HEK293T (cell line): ENCODE data around the gene FHAD1.

Source experiments
- CTCF ChIA-PET: fragments of 350-600 bp; formaldehyde crosslinking; extraction: SDS; loops from one replicate; lab custom pipeline; 2021; ENCODE audit warnings: antibody characterized with exemption, inconsistent platforms; lab: Yijun Ruan, JAX
- POLR2A ChIA-PET: fragments of 350-600 bp; formaldehyde crosslinking; extraction: SDS; loops from one replicate; lab custom pipeline; 2020; ENCODE audit warnings: antibody characterized with exemption, inconsistent platforms; lab: Yijun Ruan, JAX
- DNase-seq: peaks from one replicate; pipeline ENCODE4 v3.0.0; 2012; ENCODE audit warnings: mixed read lengths; ENCODE audit errors: extremely low spot score
- ARNT ChIP-seq: fragments of 450-650 bp; IDR thresholded peaks from 2 replicates; pipeline ENCODE4 v1.6.1; 2017; ENCODE audit warnings: mild to moderate bottlenecking
- BHLHE40 ChIP-seq: fragments of 450-650 bp; IDR thresholded peaks from 2 replicates; pipeline ENCODE4 v1.6.1; 2016; ENCODE audit warnings: mild to moderate bottlenecking, moderate library complexity, borderline replicate concordance
- CTBP1 ChIP-seq: fragments of 450-650 bp; IDR thresholded peaks from 2 replicates; pipeline ENCODE4 v1.6.1; 2016; ENCODE audit warnings: borderline replicate concordance
- ELF4 ChIP-seq: fragments of 450-650 bp; IDR thresholded peaks from 2 replicates; pipeline ENCODE4 v1.6.1; 2017; ENCODE audit warnings: antibody characterized with exemption
- FOXA1 ChIP-seq: fragments of 450-650 bp; IDR thresholded peaks from 2 replicates; pipeline ENCODE4 v1.6.1; 2016; ENCODE audit warnings: mild to moderate bottlenecking
- FOXK2 ChIP-seq: fragments of 450-650 bp; IDR thresholded peaks from 2 replicates; pipeline ENCODE4 v1.6.1; 2016; ENCODE audit warnings: mild to moderate bottlenecking
- FOXM1 ChIP-seq: fragments of 450-650 bp; IDR thresholded peaks from 2 replicates; pipeline ENCODE4 v1.6.1; 2017; ENCODE audit warnings: mild to moderate bottlenecking, borderline replicate concordance
- HDGF ChIP-seq: fragments of 450-650 bp; IDR thresholded peaks from 2 replicates; pipeline ENCODE4 v1.6.1; 2017; ENCODE audit warnings: antibody characterized with exemption, borderline replicate concordance
- L3MBTL2 ChIP-seq: fragments of 450-650 bp; conservative IDR thresholded peaks from 2 replicates; pipeline ENCODE4 v1.6.1; 2016; ENCODE audit warnings: mild to moderate bottlenecking
- LEF1 ChIP-seq: fragments of 450-650 bp; IDR thresholded peaks from 2 replicates; pipeline ENCODE4 v1.6.1; 2017; ENCODE audit warnings: mild to moderate bottlenecking, borderline replicate concordance
- PKNOX1 ChIP-seq: fragments of 450-650 bp; IDR thresholded peaks from 2 replicates; pipeline ENCODE4 v1.6.1; 2016
- SP1 ChIP-seq: fragments of 450-650 bp; IDR thresholded peaks from 2 replicates; pipeline ENCODE4 v1.6.1; 2017
- SUZ12 ChIP-seq: fragments of 450-650 bp; IDR thresholded peaks from 2 replicates; pipeline ENCODE4 v1.6.1; 2016; ENCODE audit warnings: mild to moderate bottlenecking
- TARDBP ChIP-seq: fragments of 450-650 bp; IDR thresholded peaks from 2 replicates; pipeline ENCODE4 v1.6.1; 2016
- ZNF384 ChIP-seq: fragments of 450-650 bp; IDR thresholded peaks from 2 replicates; pipeline ENCODE4 v1.6.1; 2016

Gene FHAD1

GRCh38 chr1:15352128-15352957 is 105.3 kb downstream of the FHAD1 start:
- TF ChIP-seq TARDBP (no peak), FOXA1 (no peak), CTBP1 (no peak), ARNT (no peak), PKNOX1 (no peak)
- CTCF ChIA-PET, result no interaction called here
- DNase-seq, result peak; percentile 20
- POLR2A ChIA-PET, result no interaction called here

- no peak for DNase-seq
- TF ChIP-seq HDGF (no peak), LEF1 (no peak), BHLHE40 (no peak), CTBP1 (no peak), PKNOX1 (no peak), SP1 (no peak), SUZ12 (no peak), FOXA1 (no peak), TARDBP (no peak), FOXK2 (no peak), FOXM1 (no peak), L3MBTL2 (no peak)
- POLR2A ChIA-PET, result no interaction called here
- CTCF ChIA-PET, result no interaction called here
Measured at GRCh38 chr1:15353839-15354579, 107.0 kb downstream of the FHAD1 start.

- no peak for DNase-seq
Measured at GRCh38 chr1:15354580-15354965, 107.5 kb downstream of the FHAD1 start.

GRCh38 chr1:15355968-15356625 is 109.1 kb downstream of the FHAD1 start:
- TF ChIP-seq ARNT, result no peak
- TF ChIP-seq ELF4, result no peak
- TF ChIP-seq TARDBP, result no peak
- 0 out of 2 replicates have a peak, but pooled peaks have one; percentile 3 for TF ChIP-seq PKNOX1
- DNase-seq, result no peak
- ChIA-PET CTCF (no interaction called here), POLR2A (no interaction called here)

More at GRCh38 chr1:15354580-15354965, 107.5 kb downstream of the FHAD1 start:
- POLR2A ChIA-PET, result no interaction called here
- no peak for TF ChIP-seq ZNF384
- TF ChIP-seq CTBP1, result no peak
- TF ChIP-seq TARDBP, result no peak
- no peak for TF ChIP-seq SP1
- TF ChIP-seq L3MBTL2, result no peak
- TF ChIP-seq FOXA1, result no peak
- no peak for TF ChIP-seq PKNOX1
- TF ChIP-seq ARNT, result no peak
- no peak for TF ChIP-seq HDGF
- no peak for TF ChIP-seq LEF1
- no peak for TF ChIP-seq BHLHE40
- CTCF ChIA-PET, result no interaction called here

GRCh38 chr1:15357612-15358207 is 110.7 kb downstream of the FHAD1 start:
- CTCF ChIA-PET, result interaction anchor here (0.6 kb wide), 1 partner anchor 23 kb away, joined by 4 read pairs; no protein-coding TSS in a partner anchor
- DNase-seq, result no peak
- TF ChIP-seq ELF4 (no peak), BHLHE40 (no peak)
- POLR2A ChIA-PET, result no interaction called here
